Skeletal muscle satellite cell (primary cell): ENCODE measurements around the gene CD93.

Experiments
- H3K27me3 ChIP-seq: 2 replicates; pipeline ENCODE4 v1.7.0; 2013; ENCODE audit warnings: low read length; ENCODE audit not compliant: control insufficient read depth, insufficient read depth
- H3K36me3 ChIP-seq: 2 replicates; pipeline ENCODE4 v1.7.0; 2013; ENCODE audit warnings: mild to moderate bottlenecking, control low read depth, low read length; ENCODE audit not compliant: insufficient read depth
- H3K4me1 ChIP-seq: 2 replicates; pipeline ENCODE4 v1.7.0; 2013; ENCODE audit warnings: low read length; ENCODE audit not compliant: control insufficient read depth, insufficient read depth
- H3K4me2 ChIP-seq: 2 replicates; pipeline ENCODE4 v1.7.0; 2013; ENCODE audit warnings: mild to moderate bottlenecking, low read length
- H3K4me3 ChIP-seq: 2 replicates; pipeline ENCODE4 v1.7.0; 2013; ENCODE audit warnings: low read length
- H3K9ac ChIP-seq: 2 replicates; pipeline ENCODE4 v1.7.0; 2013; ENCODE audit warnings: mild to moderate bottlenecking, low read depth, low read length, moderate library complexity
- H3K9me3 ChIP-seq: replicated peaks from 2 replicates; pipeline ENCODE4 v1.7.0; 2013; ENCODE audit warnings: mild to moderate bottlenecking, control low read depth, low read length

The CD93 gene

DNA sequence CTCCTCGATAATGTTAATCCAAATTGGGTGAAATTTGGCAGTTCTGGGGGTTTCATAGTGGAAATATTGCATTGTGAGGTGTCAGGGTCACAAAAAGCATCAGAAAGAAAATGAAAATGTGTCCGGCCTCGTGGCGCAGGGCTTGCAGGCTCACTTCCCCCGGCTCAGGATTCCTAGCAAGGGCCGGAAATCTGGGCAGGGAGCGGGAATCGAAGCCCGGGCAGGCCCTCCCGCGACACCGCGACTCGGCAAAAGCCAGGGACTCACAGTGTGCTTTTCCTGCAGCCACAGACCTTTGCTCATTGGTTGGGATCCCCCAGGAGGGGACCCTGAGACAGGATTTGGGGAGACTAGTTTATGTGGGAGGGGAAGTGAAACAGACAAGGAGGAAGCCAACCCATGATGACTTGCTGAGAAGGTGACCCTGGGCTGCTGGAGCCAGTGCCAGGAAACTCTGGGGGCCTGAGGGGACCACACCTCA, 847 bp upstream of the CD93 start:
- no peak overlapping the region for H3K4me2 ChIP-seq
- H3K9ac ChIP-seq = no peak overlapping the region
- no peaks in the 10 kb centered on the region for H3K36me3 ChIP-seq
- H3K27me3 ChIP-seq = peaks cover 28% of the 10 kb centered on the region
- H3K9me3 ChIP-seq = no peaks in the 10 kb centered on the region
- H3K4me1 ChIP-seq = no peaks in the 10 kb centered on the region
- no peak overlapping the region for H3K4me3 ChIP-seq

DNA sequence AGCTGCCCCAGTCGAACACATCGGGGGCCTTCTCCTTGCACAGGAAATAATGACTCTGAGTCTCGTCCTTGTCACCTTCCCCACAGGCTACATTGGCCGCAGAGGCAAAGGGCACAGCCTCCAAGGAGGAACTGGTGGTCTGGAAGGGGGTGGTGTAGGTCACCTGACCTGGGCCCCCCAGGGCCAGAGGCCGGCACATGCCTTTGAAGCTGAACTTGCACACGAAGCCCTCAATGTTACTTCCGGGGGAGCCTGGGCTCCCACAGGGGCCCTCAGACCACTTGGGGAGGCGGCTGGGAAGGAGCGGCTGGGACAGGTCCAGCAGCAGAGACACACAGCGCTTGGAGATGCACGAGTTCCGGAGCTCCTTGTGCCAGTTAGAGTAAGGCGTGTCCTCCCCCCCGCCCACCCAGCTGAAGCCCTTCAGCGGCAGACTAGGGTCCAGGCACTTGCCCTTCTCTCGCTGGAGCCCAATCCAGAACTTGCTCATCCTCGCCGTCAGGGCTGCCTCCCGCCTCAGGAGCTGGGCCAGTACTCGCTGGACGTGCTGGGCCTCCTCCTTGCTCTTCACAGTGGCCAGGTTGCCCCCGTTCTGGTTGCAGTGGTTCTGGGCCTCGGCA, 578 bp downstream of the CD93 start:
- H3K4me3 ChIP-seq = no peak overlapping the region
- peaks cover 30% of the 10 kb centered on the region for H3K27me3 ChIP-seq
- H3K9ac ChIP-seq = no peak overlapping the region
- H3K9me3 ChIP-seq = no peaks in the 10 kb centered on the region
- H3K4me2 ChIP-seq = no peak overlapping the region
- no peaks in the 10 kb centered on the region for H3K36me3 ChIP-seq
- no peaks in the 10 kb centered on the region for H3K4me1 ChIP-seq

DNA sequence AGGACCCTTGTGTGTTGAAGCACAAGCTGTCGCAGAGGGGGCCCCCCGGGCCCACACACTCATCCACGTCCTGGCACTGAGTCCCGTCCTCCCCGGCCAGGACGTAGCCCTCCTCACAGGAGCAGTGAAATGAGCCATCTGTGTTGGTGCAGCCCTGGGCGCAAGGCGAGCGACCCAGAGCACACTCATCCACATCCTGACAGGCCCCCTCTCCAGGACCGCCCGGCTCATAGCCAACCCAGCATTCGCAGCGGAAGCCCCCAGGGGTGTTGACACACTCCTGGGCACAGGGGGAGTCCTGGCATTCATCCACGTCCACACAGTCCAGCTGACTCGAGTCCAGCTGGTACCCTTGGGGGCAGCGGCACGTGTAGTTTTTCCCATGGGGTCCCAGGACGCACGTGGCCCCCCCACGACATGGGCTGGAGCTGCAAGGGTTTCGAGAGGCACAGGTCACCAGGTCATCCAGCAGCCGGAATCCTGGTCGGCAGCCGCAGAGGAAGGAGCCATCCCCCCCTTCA, 1.2 kb downstream of the CD93 start:
- peaks cover 32% of the 10 kb centered on the region for H3K27me3 ChIP-seq
- no peak overlapping the region for H3K9ac ChIP-seq

DNA sequence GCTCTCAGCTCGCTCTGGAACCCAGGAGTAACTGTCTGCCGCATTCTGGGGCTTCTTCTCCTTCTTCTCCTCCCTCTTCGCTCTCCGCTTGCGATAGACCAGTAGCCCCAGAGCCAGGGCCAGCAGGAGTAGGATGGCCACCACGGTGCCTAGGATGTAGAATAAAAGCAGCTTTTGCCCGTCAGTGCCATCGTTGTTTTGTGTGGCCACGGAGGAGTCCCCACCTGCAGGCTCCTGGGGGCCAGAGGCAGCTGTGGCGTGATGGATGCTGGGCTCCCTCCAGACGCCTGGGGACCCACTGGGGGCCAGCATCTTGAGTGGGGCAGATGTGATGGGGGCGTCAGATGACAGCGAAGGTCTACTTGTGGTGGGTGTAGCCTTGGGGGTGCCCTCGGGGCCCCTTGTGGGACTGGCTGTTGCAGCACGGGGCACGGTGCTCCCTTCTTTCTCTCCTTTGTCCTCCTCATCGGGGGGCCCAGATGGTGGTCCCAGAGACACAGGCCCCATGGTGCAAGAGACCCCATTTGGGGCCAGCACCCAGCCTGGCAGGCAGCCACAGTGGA, 1.8 kb downstream of the CD93 start:
- Histone ChIP-seq H3K9ac (no peak overlapping the region), H3K9me3 (no peaks in the 10 kb centered on the region), H3K4me3 (no peak overlapping the region), H3K4me1 (no peaks in the 10 kb centered on the region), H3K27me3 (peaks cover 37% of the 10 kb centered on the region), H3K36me3 (no peaks in the 10 kb centered on the region), H3K4me2 (no peak overlapping the region)

More for the DNA sequence above, 1.2 kb downstream of the CD93 start:
- Histone ChIP-seq H3K4me1 (no peaks in the 10 kb centered on the region), H3K36me3 (no peaks in the 10 kb centered on the region), H3K9me3 (no peaks in the 10 kb centered on the region), H3K4me2 (no peak overlapping the region), H3K4me3 (no peak overlapping the region)

DNA sequence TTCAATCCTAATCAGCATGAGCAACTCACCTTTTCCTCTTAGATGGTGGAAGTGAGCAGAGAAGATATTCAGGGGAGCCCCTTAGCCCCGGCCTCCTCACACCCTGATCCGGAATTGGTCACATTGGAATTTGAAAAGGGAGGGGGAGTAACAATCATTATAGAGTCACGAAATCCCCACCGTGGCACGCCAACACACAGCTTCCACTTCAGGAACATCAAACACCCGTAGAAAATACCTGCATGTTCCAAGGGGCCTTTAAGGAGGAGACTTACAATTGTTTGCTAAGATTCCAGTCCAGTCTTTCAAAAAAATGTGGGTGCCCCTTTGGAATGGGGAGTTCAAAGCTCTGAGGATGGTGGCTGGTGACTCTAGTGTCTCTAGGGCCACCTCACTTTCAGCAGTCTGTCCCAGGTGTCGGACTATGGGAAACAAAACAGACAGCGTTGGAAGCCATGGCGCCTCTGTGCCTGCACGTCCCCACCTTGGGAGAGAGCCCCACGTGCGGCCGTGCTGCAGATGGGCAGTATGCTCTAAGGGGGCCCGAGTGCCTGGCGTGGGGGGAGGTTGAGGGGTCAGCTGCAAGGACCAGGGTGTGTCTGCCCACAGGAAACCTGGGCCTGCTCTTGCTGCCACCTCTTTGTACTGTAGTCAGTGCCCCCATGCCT, 2.4 kb downstream of the CD93 start:
- Histone ChIP-seq H3K36me3 (no peaks in the 10 kb centered on the region), H3K4me2 (no peak overlapping the region), H3K27me3 (peaks cover 43% of the 10 kb centered on the region), H3K4me1 (peaks cover 3% of the 10 kb centered on the region), H3K4me3 (no peak overlapping the region), H3K9me3 (no peaks in the 10 kb centered on the region), H3K9ac (no peak overlapping the region)

DNA sequence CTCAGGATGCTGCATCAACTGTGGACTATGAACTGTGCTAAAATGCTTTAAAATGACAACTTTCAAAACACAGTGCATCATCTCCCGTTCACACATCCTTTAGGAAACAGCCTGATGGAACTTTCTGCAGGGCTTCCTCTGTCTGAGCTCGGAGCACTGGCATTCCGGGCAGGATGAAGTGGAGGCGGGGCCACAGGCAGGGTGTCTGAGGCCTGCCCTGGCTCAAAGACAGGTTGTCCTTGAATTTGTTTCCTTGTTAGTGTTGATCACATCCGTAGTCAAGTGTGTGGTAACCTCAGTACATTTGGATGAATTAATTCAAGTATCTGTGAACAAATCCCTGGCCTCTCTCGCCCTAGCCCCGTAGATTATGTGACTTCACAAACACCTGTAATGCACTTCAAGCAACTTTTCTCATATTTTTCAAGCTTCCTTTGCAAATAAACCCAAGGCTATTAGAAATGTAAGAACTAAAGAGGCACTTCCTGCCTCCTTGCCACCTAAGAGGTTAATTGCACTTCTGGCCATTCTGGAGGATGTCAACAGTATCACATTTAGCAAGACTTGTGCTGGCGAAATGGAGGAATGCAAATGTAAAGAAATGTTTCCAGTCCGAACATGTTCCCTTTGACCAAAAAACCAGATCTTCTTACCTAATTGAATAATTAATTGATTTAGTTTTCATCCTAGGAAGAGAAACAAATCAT, 3.1 kb downstream of the CD93 start:
- Histone ChIP-seq H3K4me2 (no peak overlapping the region), H3K9ac (no peak overlapping the region), H3K9me3 (no peaks in the 10 kb centered on the region), H3K4me3 (no peak overlapping the region), H3K4me1 (peaks cover 8% of the 10 kb centered on the region), H3K27me3 (peaks cover 43% of the 10 kb centered on the region), H3K36me3 (no peaks in the 10 kb centered on the region)

DNA sequence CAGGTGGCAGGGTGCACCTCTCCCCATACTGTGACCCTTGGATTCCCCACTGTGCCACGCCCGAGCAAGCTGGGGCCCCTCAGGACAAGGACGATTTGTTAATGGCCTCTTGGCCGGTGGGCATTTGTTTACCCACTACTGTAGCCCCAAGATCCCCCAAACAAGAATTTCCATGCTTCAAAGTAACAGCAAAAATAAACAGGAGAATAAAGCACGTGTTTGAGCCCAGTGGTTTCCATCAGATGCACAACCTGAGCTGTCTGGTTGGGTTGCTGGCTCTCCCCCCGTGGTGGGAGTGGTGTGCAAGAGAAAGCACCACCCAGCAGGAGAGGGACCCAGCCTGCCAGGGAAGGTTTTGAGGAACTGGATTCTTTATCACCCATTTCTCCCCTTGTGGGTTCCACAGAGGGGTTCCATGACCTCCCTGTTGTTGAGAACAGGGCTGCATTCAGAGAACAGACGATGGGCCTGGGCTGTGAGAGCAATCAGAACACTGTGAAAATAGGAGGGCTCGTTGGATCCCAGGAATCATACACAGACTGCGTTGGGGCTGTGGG, 4.8 kb downstream of the CD93 start:
- Histone ChIP-seq H3K27me3 (peaks cover 37% of the 10 kb centered on the region), H3K4me2 (no peak overlapping the region), H3K36me3 (no peaks in the 10 kb centered on the region), H3K9ac (no peak overlapping the region), H3K9me3 (no peaks in the 10 kb centered on the region), H3K4me3 (no peak overlapping the region), H3K4me1 (peaks cover 8% of the 10 kb centered on the region)

DNA sequence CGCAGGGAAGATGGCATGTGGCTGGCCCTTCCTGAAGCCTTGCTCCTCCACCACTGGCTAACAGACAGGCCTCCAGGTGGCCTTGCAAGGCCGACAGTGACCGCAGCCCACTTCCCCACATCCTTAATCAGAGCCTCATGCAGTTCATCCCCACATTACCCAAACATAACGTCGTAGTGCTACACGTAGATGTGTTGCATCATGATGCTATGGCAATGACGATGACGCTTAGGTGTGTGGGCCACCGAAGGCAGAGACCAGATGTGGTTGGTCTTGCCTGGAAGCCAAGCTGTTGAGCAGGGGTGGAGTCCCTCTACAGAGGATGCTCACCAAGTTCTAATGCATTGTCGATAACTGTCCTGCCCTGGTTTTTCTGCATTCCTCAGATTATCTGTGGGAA, 5.6 kb downstream of the CD93 start:
- Histone ChIP-seq H3K9me3 (no peaks in the 10 kb centered on the region), H3K4me3 (no peak overlapping the region), H3K4me1 (peaks cover 8% of the 10 kb centered on the region), H3K36me3 (no peaks in the 10 kb centered on the region), H3K4me2 (no peak overlapping the region), H3K27me3 (peaks cover 37% of the 10 kb centered on the region), H3K9ac (no peak overlapping the region)

DNA sequence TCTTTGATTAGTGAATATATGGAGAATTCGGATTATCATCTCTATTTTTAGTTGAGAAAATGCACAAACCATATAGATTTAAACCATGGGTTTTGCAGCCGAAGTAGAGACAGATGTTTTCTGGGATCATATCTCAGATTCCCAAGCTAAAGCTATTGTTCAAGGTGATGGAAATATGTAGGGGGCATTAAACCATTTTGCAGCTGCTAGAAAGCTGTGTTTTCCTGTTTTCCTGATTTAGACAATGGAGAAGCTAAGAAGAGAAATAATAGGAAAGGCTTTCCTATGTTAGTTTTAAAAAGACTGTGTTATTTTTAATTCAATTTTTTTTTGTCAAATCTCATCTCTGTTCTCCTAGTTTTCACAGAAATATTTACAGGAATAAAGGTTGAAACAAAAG, 6.2 kb downstream of the CD93 start:
- Histone ChIP-seq H3K27me3 (peaks cover 37% of the 10 kb centered on the region), H3K4me1 (peaks cover 8% of the 10 kb centered on the region), H3K9ac (no peak overlapping the region), H3K4me3 (no peak overlapping the region), H3K36me3 (no peaks in the 10 kb centered on the region), H3K9me3 (no peaks in the 10 kb centered on the region), H3K4me2 (no peak overlapping the region)

DNA sequence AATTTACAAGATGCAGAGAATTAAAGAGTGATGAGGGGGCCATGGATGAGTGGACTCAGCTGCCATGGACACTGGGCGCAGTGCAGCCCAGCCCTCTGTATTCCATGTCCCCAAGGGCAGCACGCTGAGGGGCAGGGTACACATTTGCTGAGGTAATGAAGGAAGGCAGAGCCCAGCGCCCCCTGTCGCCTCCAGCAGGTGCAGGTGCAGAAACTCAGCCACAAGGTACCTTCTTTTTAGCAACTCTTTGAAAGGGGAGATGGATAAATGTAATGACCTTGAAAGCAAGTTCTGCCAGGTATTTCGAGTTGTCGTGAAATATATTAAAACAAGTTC, 7.1 kb downstream of the CD93 start:
- Histone ChIP-seq H3K27me3 (peaks cover 37% of the 10 kb centered on the region), H3K36me3 (no peaks in the 10 kb centered on the region), H3K4me2 (no peak overlapping the region), H3K9me3 (no peaks in the 10 kb centered on the region), H3K4me3 (no peak overlapping the region), H3K4me1 (peaks cover 8% of the 10 kb centered on the region), H3K9ac (no peak overlapping the region)

DNA sequence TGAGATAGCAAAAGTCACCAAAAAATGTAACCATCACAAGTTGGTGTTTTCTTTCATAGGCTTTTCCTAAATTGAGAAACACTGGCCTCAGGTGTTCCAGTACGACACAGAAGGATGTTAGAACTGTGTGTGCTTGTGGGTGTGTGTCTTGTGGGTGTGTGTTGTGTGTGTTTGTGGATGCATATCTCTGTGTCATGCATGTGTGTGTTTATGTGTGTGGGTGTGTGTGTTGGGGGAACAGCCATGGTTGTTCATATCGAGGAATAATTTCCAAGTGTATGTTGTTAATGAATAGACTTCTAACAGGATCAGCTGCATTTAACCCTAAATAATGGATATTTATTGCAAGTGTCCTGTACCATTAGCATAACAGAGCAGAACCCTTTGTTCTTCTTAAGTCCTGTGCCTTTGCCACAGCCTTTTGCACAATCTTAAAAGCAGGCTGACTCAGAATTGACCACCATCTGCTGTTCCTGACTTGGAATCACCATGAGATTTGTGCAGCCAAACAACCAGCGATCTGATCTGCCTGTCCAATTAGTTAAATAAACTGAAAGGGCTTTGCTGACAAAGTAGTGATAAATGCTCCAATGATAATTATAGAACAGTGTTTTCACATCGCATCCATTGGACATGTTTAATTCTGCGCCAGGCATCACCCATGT, 7.6 kb downstream of the CD93 start:
- H3K9ac ChIP-seq = no peak overlapping the region
- H3K4me1 ChIP-seq = peaks cover 8% of the 10 kb centered on the region
- peaks cover 37% of the 10 kb centered on the region for H3K27me3 ChIP-seq
- H3K36me3 ChIP-seq = no peaks in the 10 kb centered on the region
- no peak overlapping the region for H3K4me3 ChIP-seq
- H3K9me3 ChIP-seq = no peaks in the 10 kb centered on the region
- H3K4me2 ChIP-seq = no peak overlapping the region
